ENCODE data around the gene COMMD10.
A peak's percentile ranks its signal among the peaks of the same experiment; 100 is the strongest.

Gene COMMD10

GRCh38 chr5:116292321-116292720 is 207.5 kb downstream of the COMMD10 start:
- DNase-seq (ENCODE audit: low read depth): no peak

GRCh38 chr5:116296335-116297072 is 211.7 kb downstream of the COMMD10 start:
- DNase-seq (ENCODE audit: low read depth): no peak

DNA sequence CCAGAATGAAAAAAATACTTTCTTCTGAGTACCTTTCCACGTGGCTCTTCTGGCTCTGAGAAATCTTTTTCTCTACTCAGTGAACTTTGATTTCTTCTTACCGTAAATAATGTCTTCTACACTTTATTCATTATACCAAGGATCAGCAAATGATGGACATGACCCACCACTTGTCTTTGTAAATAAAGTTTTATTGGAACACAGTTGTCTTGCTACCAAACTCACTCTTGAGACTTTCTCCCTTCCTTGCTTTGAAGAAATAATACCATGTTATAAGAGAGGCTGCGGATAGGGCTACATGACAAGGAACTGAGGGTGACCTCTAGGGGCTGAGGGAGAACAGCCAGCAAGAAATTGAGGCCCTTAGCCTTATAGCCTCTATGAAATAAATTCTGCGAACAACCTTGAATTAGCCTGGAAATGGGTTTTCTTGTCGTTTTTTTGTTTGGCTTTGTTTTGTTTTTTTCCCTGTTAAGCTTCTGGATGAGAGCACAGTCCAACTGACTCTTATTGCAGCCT is 212.5 kb downstream of the COMMD10 start:
- no peak for DNase-seq (ENCODE audit: low read depth)

- peak; percentile 12 for DNase-seq (ENCODE audit: low read depth)
These were observed 215.2 kb downstream of the COMMD10 start for GRCh38 chr5:116299746-116300640.

DNA sequence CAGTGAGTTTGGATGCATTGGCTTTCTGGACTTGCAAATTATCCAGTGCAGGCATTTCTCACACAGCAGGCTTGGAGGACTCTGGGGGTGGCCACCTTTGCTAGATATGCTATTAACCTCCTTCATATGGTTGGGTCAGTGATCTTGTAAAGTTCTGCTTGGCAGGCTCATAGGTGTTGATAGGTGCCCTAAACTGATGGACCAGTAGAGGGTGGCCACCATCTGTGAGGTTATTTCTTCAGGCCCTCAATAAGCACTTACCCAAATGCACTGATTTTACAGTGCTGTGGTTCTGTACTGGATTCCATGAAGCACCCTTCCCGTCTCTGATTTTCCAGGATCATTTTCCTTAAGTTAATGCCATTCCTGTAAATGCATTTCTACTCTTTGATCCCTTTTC is 216.3 kb downstream of the COMMD10 start:
- no peak for DNase-seq (ENCODE audit: low read depth)

DNA sequence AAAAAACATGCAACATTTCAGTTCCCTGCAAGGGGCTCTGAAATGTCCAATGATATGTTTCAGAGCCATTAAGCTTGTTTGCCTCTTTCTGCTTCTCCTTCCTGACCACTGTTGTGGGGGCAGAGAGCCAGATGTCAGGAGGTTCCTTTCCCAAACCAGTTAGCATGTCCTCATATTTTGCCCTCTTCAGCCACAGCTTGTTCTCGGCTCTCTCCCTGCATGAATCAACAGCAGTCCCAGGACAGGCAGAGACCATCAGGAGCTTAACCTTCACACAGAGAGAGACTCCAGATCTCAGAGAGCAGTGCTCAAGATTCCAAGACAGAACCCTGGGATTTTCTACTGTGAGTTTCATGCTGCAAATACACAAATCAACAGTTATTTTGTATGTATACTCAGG is 218.5 kb downstream of the COMMD10 start:
- no peak for DNase-seq (ENCODE audit: low read depth)

- DNase-seq (ENCODE audit: low read depth): no peak
These were observed 219.0 kb downstream of the COMMD10 start for GRCh38 chr5:116303810-116304209.

- no peak for DNase-seq (ENCODE audit: low read depth)
These were observed 221.1 kb downstream of the COMMD10 start for GRCh38 chr5:116305899-116306298.

DNA sequence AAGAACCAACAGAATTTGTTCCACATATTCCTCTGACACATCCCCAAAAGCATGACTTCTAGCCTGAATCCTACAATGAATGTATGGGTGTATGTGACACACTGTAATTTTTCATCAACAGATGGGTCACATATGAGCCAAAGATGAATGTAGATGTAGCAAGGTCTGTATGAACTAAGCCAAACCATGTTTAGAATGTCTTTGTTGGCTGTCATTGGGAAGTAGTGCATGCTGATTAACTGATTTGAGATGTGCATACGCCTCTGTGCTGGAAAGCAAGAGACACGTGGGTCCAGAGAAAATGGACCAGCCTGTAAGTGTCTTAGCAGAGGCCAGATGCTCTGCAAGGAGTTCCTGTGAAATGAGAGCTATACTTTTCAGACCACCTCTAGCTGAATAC is 222.0 kb downstream of the COMMD10 start:
- no peak for DNase-seq (ENCODE audit: low read depth)

- DNase-seq (ENCODE audit: low read depth): no peak
These were observed 223.6 kb downstream of the COMMD10 start for GRCh38 chr5:116308391-116308790.

- no peak for DNase-seq (ENCODE audit: low read depth)
These were observed 228.5 kb downstream of the COMMD10 start for GRCh38 chr5:116313366-116313765.

DNA sequence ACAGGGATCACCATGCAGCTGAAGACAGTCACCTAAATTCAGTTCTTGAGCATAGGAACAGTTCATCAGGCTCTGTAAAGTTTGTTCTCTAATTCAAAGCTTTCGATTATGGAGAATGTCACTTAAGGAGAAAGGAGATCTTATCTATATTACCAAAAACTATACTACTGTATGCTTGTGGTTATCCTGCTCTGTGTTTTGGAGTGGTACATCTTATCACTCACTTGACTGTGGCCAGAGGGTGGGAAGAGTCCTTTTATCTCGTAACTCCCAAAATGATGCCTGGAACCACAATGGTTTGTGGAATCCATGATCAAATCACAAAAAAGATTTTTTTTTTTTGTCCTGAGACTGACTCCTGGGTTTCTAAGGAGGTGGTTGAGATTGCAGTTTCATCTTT is 230.7 kb downstream of the COMMD10 start:
- no peak for DNase-seq (ENCODE audit: low read depth)

- DNase-seq (ENCODE audit: low read depth): no peak
These were observed 233.4 kb downstream of the COMMD10 start for GRCh38 chr5:116318091-116318854.

DNA sequence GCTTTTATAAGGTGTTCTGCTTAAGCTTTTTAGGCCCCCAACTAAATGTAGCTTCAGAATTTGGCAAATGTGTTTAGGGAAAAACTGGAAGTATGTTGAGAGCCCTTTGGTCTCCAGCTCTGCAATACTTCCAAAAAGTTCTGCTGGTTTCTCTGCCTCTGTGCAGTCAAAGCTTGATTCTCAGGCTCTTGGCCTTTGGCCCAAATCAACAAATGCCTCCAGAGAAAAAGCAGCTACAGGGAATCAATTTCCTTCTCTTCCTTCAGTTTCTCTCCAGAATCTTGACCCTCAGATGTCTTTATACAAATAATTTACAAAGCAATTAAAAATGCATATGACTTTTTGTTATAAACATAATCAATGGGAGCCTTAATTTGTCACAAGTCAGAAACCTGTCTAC is 235.7 kb downstream of the COMMD10 start:
- no peak for DNase-seq (ENCODE audit: low read depth)

- DNase-seq (ENCODE audit: low read depth): no peak
These were observed 244.7 kb downstream of the COMMD10 start for GRCh38 chr5:116329503-116329902.

- DNase-seq (ENCODE audit: low read depth): no peak
These were observed 256.0 kb downstream of the COMMD10 start for GRCh38 chr5:116340799-116341198.
